Kidney capillary endothelial cell (primary cell): Measurements from ENCODE around the gene TTC28.
"Not testable (repeated sequence)": the region's sequence is repeated elsewhere in the genome, so short reads cannot be mapped to it uniquely, and the experiment has no call there.

Experiments
- DNase-seq: peaks from one replicate; pipeline ENCODE4 v3.0.0-alpha.2; 2018; ENCODE audit warnings: low spot score

TTC28 gene

DNA sequence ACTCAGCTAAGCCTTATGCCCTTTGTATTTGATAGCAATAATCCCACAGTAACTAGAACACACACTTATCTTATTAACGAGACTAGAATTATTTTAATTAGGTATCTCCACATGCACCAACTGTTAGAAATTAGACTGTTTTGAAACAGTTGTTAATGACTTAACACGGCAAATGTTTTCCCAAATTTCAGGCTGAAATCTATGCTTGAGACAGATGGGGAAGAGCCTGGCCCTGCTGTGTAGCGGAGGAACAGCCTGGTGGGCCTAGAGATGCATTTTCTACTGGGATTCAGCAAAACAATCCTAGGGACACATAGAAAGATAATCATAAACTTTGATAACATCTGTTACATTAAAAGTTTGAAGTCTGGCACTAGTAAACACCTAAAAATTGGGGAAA lies 273.4 kb downstream of the TTC28 start:
- no peak for DNase-seq

DNA sequence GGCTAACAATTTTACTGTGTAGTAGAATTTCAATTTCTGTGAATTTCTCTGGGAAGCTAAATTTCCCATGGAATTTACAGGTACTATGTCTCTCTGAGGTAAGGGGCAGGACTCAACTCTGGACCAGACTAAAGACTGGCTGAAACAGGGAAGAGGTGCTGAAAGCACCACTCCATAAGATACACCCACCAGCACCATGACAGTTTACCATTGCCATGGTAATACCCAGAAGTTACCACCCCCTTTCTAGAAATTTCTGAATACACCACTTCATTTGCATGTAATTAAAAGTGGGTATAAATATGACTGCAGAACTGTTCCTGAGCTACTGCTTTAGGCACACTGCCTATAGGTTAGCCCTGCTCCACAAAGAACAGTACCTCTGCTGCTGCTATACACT lies 274.1 kb downstream of the TTC28 start:
- DNase-seq = no peak

- DNase-seq = no peak
These were observed 277.1 kb downstream of the TTC28 start for GRCh38 chr22:28402539-28402938.

- DNase-seq = no peak
These were observed 277.6 kb downstream of the TTC28 start for GRCh38 chr22:28402060-28402459.

GRCh38 chr22:28398981-28399380 lies 280.7 kb downstream of the TTC28 start:
- no peak for DNase-seq

- no peak for DNase-seq
These were observed 281.3 kb downstream of the TTC28 start for GRCh38 chr22:28398355-28398754.

DNA sequence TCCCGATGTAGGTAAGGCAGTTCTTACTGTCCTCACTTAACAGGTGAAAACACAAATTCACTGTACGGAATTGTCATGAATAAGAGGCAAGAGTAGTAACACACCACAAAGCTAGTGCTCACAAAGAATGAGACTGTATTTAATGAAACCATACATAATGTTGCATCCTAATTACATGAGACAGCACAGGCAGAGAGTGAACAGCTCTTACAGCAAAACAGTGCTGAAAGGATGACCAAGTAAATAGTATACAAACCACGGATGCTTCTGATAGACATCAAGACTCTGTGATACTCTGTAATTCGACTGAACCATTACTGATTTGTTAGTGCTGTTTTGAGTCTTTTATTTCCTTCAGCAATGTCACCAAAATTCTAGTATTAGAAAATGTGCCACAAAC lies 282.3 kb downstream of the TTC28 start:
- DNase-seq = no peak

DNA sequence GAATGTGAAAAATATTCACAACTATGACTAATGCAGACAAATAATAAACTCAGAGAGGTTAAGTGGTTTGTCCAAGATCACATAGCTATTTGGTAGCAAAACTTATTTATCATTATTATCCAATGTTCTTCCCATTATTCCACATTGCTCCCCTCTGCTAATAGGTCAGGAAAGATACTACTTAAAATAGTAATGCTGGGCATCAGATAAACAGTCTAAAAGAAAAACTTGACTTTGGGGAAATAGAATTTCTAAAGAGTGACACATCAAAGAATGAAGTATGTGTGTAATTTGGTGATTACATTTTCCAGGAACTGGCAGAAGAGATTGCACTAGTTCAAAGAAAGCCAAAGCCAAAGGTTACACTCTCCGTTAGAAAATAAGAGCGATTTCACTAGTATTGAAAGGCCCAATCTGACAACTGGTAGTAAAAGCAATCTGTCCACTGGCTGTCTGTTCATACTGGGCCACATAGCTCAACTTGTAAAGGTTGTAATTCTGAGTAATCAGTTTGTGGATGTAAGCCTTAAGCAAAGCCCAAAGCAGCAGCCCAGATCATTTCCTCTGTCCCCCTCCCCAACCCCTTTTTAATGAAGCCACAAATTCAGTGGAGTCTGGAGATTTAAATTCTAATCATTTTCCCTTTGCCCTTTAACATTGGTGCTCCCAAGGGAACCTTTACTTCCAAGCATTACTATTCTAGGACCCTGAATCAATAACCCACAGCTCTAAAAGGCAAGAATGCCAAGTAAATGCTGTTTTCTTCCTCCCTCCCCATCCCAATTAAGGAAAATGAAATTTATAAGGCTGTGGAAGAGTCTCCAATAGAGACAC lies 283.5 kb downstream of the TTC28 start:
- DNase-seq = no peak

GRCh38 chr22:28395520-28395919 lies 284.1 kb downstream of the TTC28 start:
- DNase-seq = no peak

DNA sequence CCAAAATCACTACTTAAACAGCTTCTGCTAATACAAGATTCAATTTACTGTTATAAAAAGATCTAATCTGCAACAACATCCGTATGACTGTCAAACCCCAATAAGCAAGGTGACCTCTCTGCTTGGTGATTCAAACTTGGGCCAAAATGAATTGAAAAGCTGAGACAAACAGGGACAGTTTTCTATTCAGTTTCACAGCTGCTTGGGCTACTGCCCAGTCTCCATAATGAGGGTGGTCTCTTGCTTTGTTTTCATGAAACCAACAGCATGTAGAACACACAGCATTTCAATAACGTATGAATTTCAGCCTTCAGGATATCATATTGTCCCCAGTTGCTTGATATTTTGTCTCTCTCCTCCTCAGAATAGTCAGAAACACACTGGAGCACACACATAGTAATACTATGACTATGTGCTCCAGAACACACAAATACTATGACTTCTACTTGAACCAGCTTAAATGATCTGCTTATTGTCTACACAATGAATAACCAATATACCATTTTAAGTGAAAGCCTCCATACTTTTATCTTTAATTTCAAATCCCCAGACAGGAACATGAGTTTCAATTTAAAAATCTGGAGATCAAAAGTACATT lies 285.0 kb downstream of the TTC28 start:
- DNase-seq = no peak

- no peak for DNase-seq
These were observed 298.0 kb downstream of the TTC28 start for GRCh38 chr22:28381429-28382167.

GRCh38 chr22:28379951-28380350 lies 299.7 kb downstream of the TTC28 start:
- no peak for DNase-seq

DNA sequence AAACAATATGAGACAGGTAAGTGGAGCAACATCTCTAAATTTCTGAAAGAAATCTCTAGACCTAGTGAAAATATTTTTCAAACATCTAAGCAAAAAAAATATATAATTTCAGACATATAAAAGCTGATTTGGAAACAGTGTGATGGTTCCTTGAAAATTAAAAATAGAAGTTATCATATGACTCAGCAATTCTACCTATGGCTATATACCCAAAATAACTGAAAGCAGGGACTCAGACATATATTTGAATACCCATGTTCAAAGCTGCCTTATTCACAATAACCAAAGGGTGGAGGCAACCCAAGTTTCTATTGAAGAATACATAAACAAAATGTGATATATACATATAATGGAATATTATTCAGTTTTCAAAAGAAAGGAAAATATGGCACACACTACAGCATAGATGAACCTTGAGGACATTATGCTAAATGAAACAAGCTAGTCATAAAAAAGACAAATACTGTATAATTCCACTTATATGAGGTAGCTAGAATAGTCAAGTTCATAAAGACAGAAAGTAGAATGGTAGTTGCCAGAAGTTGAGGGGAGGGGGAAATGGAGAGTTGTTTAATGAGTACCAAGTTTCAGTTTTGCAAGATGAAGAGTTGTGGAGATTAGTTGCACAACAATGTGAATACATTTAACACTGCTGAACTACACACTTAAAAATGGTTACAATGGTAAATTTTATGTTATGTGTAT lies 300.4 kb downstream of the TTC28 start:
- no peak for DNase-seq

GRCh38 chr22:28375761-28376534 lies 303.7 kb downstream of the TTC28 start:
- DNase-seq = no peak

DNA sequence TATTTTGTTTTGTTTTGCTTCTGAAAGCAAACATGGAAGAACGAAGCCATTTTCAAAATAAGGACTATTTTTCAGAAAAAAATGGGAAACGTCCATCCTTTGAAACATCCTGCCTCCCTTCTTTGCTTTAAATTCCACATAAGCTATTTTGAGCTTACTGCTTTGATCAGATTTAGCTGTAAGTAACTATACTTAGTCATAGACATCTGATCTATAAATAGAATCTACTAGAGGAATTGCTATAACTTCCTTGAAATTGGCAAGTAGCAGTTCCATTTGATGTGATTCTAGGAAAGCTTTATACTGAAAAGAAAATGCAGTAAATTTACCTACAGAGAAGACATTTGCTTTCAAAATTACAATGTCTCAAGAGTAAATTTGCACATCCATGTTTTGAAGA lies 305.8 kb downstream of the TTC28 start:
- DNase-seq = peak; percentile 41

GRCh38 chr22:28369854-28370253 lies 309.8 kb downstream of the TTC28 start:
- DNase-seq = no peak

DNA sequence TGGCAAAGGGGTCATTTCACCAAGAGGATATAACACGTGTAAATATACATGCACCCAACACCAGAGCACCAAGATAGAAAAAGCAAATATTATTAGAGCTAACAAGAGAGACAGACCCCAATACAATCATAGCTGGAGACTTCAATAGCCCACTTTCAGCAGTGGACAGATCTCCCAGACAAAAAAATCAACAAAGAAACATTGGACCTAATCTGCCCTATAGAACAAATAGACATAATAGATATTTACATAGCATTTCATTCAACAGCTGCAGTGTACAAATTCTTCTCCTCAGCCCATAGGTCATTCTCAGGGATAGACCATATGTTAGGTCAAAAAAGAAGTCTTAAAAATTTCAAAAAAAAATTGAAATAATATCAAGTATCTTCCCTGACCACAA lies 312.8 kb downstream of the TTC28 start:
- no peak for DNase-seq

- no peak for DNase-seq
These were observed 314.3 kb downstream of the TTC28 start for GRCh38 chr22:28365371-28365770.

DNA sequence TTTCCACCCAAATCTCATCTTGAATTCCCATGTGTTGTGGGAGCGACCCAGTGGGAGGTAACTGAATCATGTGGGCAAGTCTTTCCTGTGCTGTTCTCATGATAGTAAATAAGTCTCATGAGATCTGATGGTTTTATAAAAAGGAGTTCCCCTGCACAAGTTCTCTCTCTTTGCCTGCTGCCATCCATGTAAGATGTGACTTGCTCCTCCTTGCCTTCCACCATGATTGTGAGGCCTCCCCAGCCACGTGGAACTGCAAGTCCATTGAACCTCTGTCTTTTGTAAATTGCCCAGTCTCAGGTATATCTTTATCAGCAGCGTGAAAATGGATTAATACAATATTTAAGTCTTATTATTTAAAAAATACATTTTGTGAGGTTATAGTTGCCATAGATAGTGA lies 315.5 kb downstream of the TTC28 start:
- not testable (repeated sequence) for DNase-seq

DNA sequence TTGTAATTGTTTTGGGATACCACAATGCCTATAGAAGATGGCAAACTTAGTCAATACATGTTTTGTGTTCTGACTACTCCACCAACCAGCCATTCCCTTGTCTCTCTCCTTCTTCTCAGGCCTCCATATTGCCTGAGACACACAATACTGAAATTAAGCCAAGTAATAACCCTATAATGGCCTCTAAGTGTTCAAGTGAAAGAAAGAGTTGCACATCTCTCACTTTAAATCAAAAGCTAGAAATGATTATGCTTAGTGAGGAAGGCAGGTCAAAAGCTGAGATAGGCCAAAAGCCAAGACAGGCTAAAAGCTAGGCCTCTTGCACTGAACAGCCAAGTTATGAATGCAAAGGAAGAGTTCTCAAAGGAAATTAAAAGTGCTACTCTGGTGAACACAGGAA lies 318.7 kb downstream of the TTC28 start:
- no peak for DNase-seq

DNA sequence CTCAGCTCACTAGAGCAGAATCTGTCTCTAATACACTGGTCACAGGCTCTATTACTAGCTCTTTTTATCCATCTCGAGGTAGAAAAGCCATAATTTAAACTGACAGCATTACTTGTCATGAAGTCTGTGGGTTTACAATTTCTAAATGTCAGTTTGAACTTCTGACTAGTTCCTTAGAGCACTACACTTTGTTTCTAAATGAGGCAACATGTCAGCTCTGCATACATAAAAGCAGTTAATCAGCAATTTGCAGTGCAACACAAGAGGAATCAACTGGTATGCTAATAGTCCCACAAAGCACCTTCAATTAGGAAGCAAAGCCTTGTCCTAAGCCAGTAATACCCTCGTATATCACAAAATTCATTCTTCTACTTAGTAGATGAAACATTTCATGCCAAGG lies 321.3 kb downstream of the TTC28 start:
- DNase-seq = no peak

- no peak for DNase-seq
These were observed 322.4 kb downstream of the TTC28 start for GRCh38 chr22:28357193-28357592.
